DMS 273 (cell line): Measurements from ENCODE around the gene DDA1.
A peak's percentile ranks its signal among the peaks of the same experiment; 100 is the strongest.

ENCODE experiments used
- DNase-seq: peaks from one replicate; lab custom pipeline; 2025; ENCODE audit not compliant: unreplicated experiment; lab: John Stamatoyannopoulos, UW

DDA1 gene

GRCh38 chr19:17328517-17329365, 19.4 kb downstream of the DDA1 start:
- no peak for DNase-seq

GRCh38 chr19:17329366-17330261, 20.3 kb downstream of the DDA1 start:
- no peak for DNase-seq

- no peak for DNase-seq
Observed at GRCh38 chr19:17330262-17331044, 21.1 kb downstream of the DDA1 start.

- no peak for DNase-seq
Observed at GRCh38 chr19:17331045-17331558, 21.7 kb downstream of the DDA1 start.

- DNase-seq, result no peak
Observed at GRCh38 chr19:17332360-17332676, 23.0 kb downstream of the DDA1 start.

- DNase-seq, result peak; percentile 69
Observed at GRCh38 chr19:17332677-17333581, 23.6 kb downstream of the DDA1 start.

- DNase-seq, result peak; percentile 36
Observed at GRCh38 chr19:17333611-17334413, 24.4 kb downstream of the DDA1 start.

- DNase-seq, result peak; percentile 100
Observed at GRCh38 chr19:17334414-17335409, 25.3 kb downstream of the DDA1 start, which contains the start of gene ANO8. Gene ANO8 (minus strand): TSS chr19:17334855. CDS start chr19:17334670, 185 bp downstream.

- DNase-seq, result peak; percentile 36
Observed at GRCh38 chr19:17335575-17335974, 26.2 kb downstream of the DDA1 start.

GRCh38 chr19:17336872-17337674, 27.7 kb downstream of the DDA1 start, which contains the start of gene GTPBP3:
Gene GTPBP3 (plus strand): TSS chr19:17337553. CDS start chr19:17337612, 59 bp downstream.
- DNase-seq, result peak; percentile 100

- peak; percentile 71 for DNase-seq
Observed at GRCh38 chr19:17337675-17338432, 28.5 kb downstream of the DDA1 start.

GRCh38 chr19:17338433-17339078, 29.2 kb downstream of the DDA1 start:
- no peak for DNase-seq

GRCh38 chr19:17339088-17339741, 29.9 kb downstream of the DDA1 start:
- DNase-seq, result peak; percentile 31

- DNase-seq, result no peak
Observed at GRCh38 chr19:17340302-17340870, 31.0 kb downstream of the DDA1 start.

GRCh38 chr19:17340871-17341357, 31.6 kb downstream of the DDA1 start:
- no peak for DNase-seq
